HG02642 (cell line): ENCODE data around the gene OR10J5.
"Not testable (repeated sequence)": the region's sequence is repeated elsewhere in the genome, so short reads cannot be mapped to it uniquely, and the experiment has no call there.

ENCODE experiments used
- ATAC-seq: cut with Tn5 transposase; IDR thresholded peaks from one replicate; pipeline ENCODE4 v1.9.1; 2021; ENCODE audit warnings: mild to moderate bottlenecking; ENCODE audit not compliant: unreplicated experiment, poor library complexity

Gene OR10J5

GRCh38 chr1:159535907-159536306, at the start of gene OR10J5:
Gene OR10J5, minus strand, starts transcription at chr1:159536007. Its CDS starts 0 bp downstream, at chr1:159536007.
- ATAC-seq, result no peak

DNA sequence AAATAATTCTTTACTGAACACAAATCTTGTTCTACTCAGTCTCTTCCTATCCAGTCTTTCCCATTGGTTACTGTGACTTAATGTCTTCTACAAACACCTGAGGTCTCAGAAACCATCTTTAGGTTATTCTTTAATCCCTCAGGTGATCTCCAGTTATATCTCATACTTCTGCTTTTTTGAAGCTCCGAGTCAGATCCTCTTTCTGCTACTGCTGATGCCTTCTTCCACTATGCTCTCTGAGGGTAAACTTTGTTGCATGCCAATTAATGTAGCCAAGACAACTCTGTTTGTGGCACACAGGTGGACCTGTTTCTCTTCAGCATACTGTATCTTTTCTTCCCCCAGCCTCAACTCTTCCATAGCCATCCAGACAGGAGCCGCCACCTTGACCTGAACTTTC, 48.7 kb upstream of the OR10J5 start:
- ATAC-seq, result no peak

DNA sequence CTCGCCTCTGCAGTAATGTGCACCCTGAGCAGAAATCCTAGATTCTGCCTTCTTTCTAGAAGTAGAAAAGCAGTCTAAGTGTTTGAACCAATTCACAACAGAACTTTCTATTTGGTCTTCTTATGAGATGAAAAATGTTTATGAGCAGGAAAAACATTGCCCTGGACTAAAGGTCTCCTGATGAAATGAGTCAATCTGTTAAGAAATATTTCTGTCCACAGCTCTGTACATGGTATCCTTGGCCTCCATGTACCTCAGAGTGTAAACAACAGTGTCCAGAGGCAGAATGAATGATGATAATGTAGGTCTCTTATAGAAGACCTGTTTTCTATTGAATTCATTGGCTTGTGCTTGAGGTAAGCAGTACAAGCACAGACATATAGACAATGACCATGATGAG, 45.6 kb upstream of the OR10J5 start:
- ATAC-seq, result no peak

DNA sequence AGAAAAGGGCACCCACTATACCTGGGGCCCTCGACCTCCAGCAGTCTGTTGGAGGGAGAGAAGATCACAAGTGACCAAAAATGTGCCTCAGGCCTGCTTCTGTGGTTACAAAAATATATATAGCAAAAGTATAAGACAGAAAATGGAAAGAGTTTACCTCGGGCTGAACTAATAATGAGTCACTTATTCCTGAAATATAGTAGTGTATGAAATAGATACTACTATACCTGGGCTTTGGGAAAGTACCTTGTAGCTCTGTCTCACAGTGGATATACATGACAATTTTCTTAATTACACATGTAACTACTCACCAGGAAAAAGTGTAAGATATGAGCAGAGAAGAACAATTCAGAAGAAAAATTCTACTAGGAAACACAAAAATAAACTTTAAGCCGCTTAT, 44.5 kb upstream of the OR10J5 start:
- peak; percentile 47 for ATAC-seq

- no peak for ATAC-seq
Measured at GRCh38 chr1:159577446-159577845, 41.6 kb upstream of the OR10J5 start.

- ATAC-seq, result no peak
Measured at GRCh38 chr1:159562680-159563079, 26.9 kb upstream of the OR10J5 start.

GRCh38 chr1:159561497-159561896, 25.7 kb upstream of the OR10J5 start:
- no peak for ATAC-seq

DNA sequence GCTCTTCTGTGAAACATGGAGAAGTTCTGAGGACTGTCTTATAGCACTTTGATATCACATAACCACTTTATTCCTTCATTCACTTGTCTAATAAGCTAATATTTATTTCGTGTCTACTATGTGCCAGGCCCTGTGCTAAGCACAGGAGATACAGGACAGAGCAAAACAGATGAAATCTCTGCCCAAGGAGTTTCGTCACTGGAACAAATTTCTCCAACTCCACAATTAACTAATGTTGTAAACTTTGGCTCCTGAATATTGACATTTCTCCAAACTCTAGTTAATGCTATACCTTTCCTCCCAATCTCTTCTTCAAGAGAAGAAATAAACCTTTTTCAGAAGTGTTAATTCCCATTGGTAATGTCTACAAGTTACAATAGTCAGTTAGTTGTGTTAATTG, 24.8 kb upstream of the OR10J5 start:
- no peak for ATAC-seq

GRCh38 chr1:159556931-159557369, 21.1 kb upstream of the OR10J5 start:
- no peak for ATAC-seq

- no peak for ATAC-seq
Measured at GRCh38 chr1:159554696-159555095, 18.9 kb upstream of the OR10J5 start.

DNA sequence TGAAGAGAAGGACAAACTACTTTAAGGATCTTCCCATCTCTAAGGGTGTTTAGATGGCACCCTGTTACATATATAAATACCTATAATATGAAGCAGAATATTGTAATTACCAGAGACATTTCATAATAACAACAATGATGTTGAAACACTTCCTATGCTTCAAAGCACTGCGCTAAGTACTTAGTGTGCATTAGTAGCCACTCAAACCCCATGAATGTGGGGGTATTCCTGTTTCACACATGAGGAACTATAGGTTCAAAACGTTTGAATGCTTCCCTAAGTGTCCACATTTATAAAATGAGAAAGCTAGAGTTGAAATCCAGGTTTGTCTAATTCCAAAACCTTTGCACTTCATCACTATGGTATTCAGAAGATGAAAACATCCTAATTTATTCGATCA, 18.5 kb upstream of the OR10J5 start:
- no peak for ATAC-seq

- no peak for ATAC-seq
Measured at GRCh38 chr1:159548126-159548525, 12.3 kb upstream of the OR10J5 start.

- no peak for ATAC-seq
Measured at GRCh38 chr1:159532922-159533321, 2.9 kb downstream of the OR10J5 start.

DNA sequence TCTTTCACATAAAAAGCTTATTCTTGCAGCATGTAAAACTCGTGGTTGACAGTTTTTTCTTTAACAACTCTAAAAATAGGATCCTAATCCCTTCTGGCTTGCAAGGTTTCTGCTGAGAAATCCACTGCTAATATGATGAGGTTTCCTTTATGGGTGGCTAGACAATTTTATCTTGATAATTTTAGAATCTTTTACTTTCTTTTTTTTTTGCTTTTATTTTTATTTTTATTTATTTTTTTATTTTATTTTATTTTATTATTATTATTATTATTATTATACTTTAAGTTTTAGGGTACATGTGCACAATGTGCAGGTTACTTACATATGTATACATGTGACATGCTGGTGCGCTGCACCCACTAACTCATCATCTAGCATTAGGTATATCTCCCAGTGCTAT, 11.0 kb downstream of the OR10J5 start:
- ATAC-seq, result not testable (repeated sequence)

GRCh38 chr1:159510229-159510541, 25.6 kb downstream of the OR10J5 start:
- no peak for ATAC-seq

- ATAC-seq, result no peak
Measured at GRCh38 chr1:159509440-159510228, 26.2 kb downstream of the OR10J5 start.

GRCh38 chr1:159508951-159509350, 26.9 kb downstream of the OR10J5 start:
- ATAC-seq, result no peak

GRCh38 chr1:159505676-159506075, 30.1 kb downstream of the OR10J5 start:
- no peak for ATAC-seq

GRCh38 chr1:159501082-159501481, 34.7 kb downstream of the OR10J5 start:
- ATAC-seq, result no peak

DNA sequence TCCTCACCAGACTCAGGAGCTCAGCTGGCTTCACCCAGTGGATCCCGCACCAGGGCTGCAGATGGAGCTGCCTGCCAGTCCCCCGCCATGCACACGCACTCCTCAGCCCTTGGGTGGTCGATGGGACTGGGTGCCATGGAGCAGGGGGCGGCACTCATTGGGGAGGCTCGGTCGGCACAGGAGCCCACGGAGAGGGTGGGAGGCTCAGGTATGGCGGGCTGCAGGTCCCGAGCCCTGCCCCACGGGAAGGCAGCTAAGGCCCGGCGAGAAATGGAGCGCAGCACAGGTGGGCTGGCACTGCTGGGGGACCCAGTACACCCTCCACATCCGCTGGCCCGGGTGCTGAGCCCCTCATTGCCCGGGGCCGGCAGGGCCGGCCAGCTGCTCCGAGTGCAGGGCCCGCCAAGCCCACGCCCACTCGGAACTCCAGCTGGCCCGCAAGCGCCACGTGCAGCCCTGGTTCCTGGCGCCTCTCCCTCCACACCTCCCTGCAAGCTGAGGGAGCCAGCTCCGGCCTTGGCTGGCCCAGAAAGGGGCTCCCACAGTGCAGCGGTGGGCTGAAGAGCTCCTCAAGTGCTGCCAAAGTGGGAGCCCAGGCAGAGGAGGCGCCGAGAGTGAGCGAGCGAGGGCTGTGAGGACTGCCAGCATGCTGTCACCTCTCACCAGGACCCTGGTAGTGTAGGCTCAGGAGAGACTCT, 41.1 kb downstream of the OR10J5 start:
- not testable (repeated sequence) for ATAC-seq

DNA sequence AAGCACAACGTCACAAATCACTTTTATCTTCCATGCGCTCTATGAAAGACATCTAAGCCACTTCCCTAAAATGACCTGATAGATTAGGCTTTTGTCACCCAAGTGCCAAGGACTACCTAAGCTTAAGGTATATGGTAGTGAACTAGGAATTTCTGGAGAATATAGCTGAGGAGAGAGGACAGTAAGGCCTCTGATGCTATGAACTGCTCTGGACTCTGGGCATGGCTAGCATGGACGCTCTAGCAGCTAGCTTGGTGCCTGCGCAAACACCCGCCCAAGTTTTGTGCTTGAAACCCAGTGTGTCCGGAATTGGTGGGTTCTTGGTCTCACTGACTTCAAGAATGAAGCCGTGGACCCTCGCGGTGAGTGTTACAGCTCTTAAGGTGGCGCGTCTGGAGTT, 42.5 kb downstream of the OR10J5 start:
- ATAC-seq, result no peak
